ENCODE data around the gene DBF4B.
A peak's percentile ranks its signal among the peaks of the same experiment; 100 is the strongest.

Gene DBF4B

GRCh38 chr17:44759916-44760243 lies 51.4 kb downstream of the DBF4B start:
- no peak for DNase-seq (ENCODE audit: low read depth)

GRCh38 chr17:44760474-44761308 lies 52.2 kb downstream of the DBF4B start:
- DNase-seq (ENCODE audit: low read depth), result no peak

GRCh38 chr17:44761932-44762810 lies 53.7 kb downstream of the DBF4B start:
- DNase-seq (ENCODE audit: low read depth), result no peak

- no peak for DNase-seq (ENCODE audit: low read depth)
Measured at GRCh38 chr17:44763170-44763569, 54.7 kb downstream of the DBF4B start.

GRCh38 chr17:44765965-44766364 lies 57.5 kb downstream of the DBF4B start:
- no peak for DNase-seq (ENCODE audit: low read depth)

GRCh38 chr17:44766409-44767038 lies 58.1 kb downstream of the DBF4B start:
- no peak for DNase-seq (ENCODE audit: low read depth)

- DNase-seq (ENCODE audit: low read depth), result no peak
Measured at GRCh38 chr17:44767493-44767892, 59.0 kb downstream of the DBF4B start.

- no peak for DNase-seq (ENCODE audit: low read depth)
Measured at GRCh38 chr17:44768505-44769142, 60.2 kb downstream of the DBF4B start.

GRCh38 chr17:44769230-44769629 lies 60.8 kb downstream of the DBF4B start:
- no peak for DNase-seq (ENCODE audit: low read depth)

- DNase-seq (ENCODE audit: low read depth), result no peak
Measured at GRCh38 chr17:44769647-44770084, 61.2 kb downstream of the DBF4B start.

GRCh38 chr17:44770166-44770925 lies 61.9 kb downstream of the DBF4B start:
- DNase-seq (ENCODE audit: low read depth), result no peak

- DNase-seq (ENCODE audit: low read depth), result no peak
Measured at GRCh38 chr17:44772308-44773045, 64.0 kb downstream of the DBF4B start.

GRCh38 chr17:44773140-44773539 lies 64.7 kb downstream of the DBF4B start:
- no peak for DNase-seq (ENCODE audit: low read depth)

GRCh38 chr17:44774271-44775135 lies 66.0 kb downstream of the DBF4B start:
- peak; percentile 81 for DNase-seq (ENCODE audit: low read depth)

- peak; percentile 88 for DNase-seq (ENCODE audit: low read depth)
Measured at GRCh38 chr17:44775136-44775837, 66.8 kb downstream of the DBF4B start.

- DNase-seq (ENCODE audit: low read depth), result no peak
Measured at GRCh38 chr17:44775838-44776621, 67.6 kb downstream of the DBF4B start.

GRCh38 chr17:44776628-44777393 lies 68.3 kb downstream of the DBF4B start:
- DNase-seq (ENCODE audit: low read depth), result no peak
